Psoas muscle (tissue), 8 donors: ENCODE data around the gene PLCB3. TPM values are rescaled to one million over a fixed set of nuclear protein-coding genes. Genes with fewer than 3 reads are reported as not detected.

ENCODE experiments used
- ATAC-seq, 4 donors: fragments of 200-7000 bp; cut with Tn5 transposase; one replicate each; pipeline ENCODE4 v1.9.1; 2020; ENCODE audit warnings: moderate library complexity in 3 of 4, mild to moderate bottlenecking in 2 of 4
- DNase-seq, 2 donors: peaks; one replicate each; pipeline ENCODE4 v3.0.0-alpha.2; 2020
- H3K27ac ChIP-seq: fragments of 200-600 bp; one replicate; pipeline ENCODE4 v1.8.0; 2022
- H3K27me3 ChIP-seq, 3 donors: fragments of 200-600 bp in 1 of 3; one replicate each; pipeline versions ENCODE4 v1.6.1 to v1.8.0; 2013 to 2022; ENCODE audit warnings: low read length in 2 of 3, mild to moderate bottlenecking in 2 of 3, moderate library complexity in 1 of 3; ENCODE audit not compliant: insufficient read depth in 3 of 3
- H3K36me3 ChIP-seq, 2 donors: fragments of 200-600 bp in 1 of 2; one replicate each; pipeline versions ENCODE4 v1.6.1 to v1.8.0; 2013 to 2022; ENCODE audit warnings: low read depth in 1 of 2, mild to moderate bottlenecking in 1 of 2, moderate library complexity in 1 of 2; ENCODE audit not compliant: insufficient read depth in 1 of 2
- H3K4me1 ChIP-seq: fragments of 200-600 bp; one replicate; pipeline ENCODE4 v1.8.0; 2022
- H3K4me3 ChIP-seq: fragments of 200-600 bp; one replicate; pipeline ENCODE4 v1.8.0; 2022; ENCODE audit warnings: mild to moderate bottlenecking
- H3K9me3 ChIP-seq: fragments of 200-600 bp; one replicate; pipeline ENCODE4 v1.8.0; 2022
- WGBS, 3 donors: extraction: QIAGEN DNeasy Blood & Tissue Kit; methylation state at CpG; one replicate each; pipeline versions ENCODE4 v1.1.6 to v1.1.7; 2013; 5-methylcytosine and 5-hydroxymethylcytosine counted together
- intact Hi-C, 2 donors: fragments of 100-400 bp; cut with DNase I; formaldehyde crosslinking; loops; one replicate each; pipeline versions ENCODE4 v1.11.0 to v1.14.2; 2022
- polyA plus RNA-seq, 3 donors: library from polyadenylated mRNA; stranded (reverse); fragments of 200-250 nt; gene quantifications; one replicate each; pipeline ENCODE4 v1.2.3, GENCODE V29; 2013
- total RNA-seq, 4 donors: library from RNA; stranded (reverse); fragmentation: NEBNext Ultra II Directional in 2 of 4; extraction: Animal tissue kit (Norgen Biotek cat#: 25700) in 2 of 4; gene quantifications; one replicate each; pipeline versions ENCODE4 v1.2.1 to v1.2.4, GENCODE V29; 2021 to 2023
- TF ChIP-seq, protein P1 (sequence below): fragments of 200-600 bp; IDR thresholded peaks from one replicate; pipeline ENCODE4 v1.8.0; 2022; ENCODE audit warnings: antibody characterized with exemption
- donor health status: healthy with polysubstance abuse.
- donor health status: DM: no; HTN: no; CAD: no; lungs with moderate emphysema.
- donor health status: Bipolar disorder and iron deficiency.
- donor health status: healthy.
- donor health status: DM: yes; HTN: yes; CAD: no.
- donor health status: DM: no; HTN: no; CAD: no.
- donor health status: DM: no; HTN: no; CAD: no.
- donor health status: DM: yes; HTN: yes; CAD: no.

Gene PLCB3
- total and polyA plus RNA-seq, 7 donors, result 3.8 to 10.4 (median 5.9) TPM

DNA sequence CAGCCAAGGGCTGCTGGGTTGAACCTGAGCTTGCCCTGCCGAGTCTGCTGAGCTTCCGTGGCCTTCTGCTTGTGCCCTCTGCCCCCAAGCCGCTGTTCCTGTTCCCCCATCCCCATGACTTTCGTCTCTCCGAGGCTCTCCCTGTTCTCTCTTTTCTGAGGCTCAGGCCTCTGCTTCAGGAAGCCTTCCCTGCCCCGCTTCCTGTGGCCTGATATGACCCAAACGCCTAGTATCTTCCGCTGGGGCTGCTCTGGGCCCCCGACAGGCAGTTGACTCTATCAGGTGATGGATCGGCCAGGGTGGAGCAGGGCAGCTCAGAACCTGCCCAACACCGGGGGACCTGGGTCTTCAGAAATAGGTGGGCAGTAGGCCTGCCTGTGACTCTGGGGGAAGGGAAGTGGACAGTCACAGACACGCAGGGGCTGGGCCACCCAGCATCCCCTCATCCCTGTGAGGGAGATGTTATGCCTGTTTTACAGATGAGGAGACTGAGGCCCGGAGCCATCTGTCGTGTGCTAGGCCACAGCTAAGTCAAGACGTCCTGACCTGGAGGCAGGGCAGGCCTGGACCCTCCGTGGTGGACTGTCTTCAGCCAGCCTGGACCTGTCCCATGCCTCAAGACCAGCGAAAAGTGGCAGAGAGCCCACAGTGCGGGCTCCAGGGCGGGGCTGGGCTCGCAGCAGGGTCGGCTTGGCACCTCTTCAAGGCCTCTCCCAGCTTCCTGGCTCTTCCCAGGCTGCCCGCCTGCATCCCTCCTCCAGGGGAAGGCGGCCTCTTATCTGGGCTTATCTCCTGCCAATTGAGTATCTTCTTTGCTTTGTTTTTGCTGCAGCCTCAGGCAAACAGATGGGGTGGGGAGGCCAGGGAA, 16.9 kb downstream of the PLCB3 start:
- no peak for ATAC-seq
- 42 to 52% (median 49%) methylated on average over 23 of the region's 23 CpGs for WGBS, 3 donors
- Histone ChIP-seq H3K4me1 (peaks cover 20% of the 10 kb centered on the region), H3K36me3 (peaks cover 3 to 29% of the 10 kb centered on the region in 2 donors), H3K27me3 (no peaks in the 10 kb centered on the region), H3K9me3 (no peaks in the 10 kb centered on the region), H3K27ac (peak overlapping the region; percentile 93), H3K4me3 (peak overlapping the region; percentile 83)
- peak; percentile 67 to 77 for DNase-seq
- TF ChIP-seq, protein P1, sequence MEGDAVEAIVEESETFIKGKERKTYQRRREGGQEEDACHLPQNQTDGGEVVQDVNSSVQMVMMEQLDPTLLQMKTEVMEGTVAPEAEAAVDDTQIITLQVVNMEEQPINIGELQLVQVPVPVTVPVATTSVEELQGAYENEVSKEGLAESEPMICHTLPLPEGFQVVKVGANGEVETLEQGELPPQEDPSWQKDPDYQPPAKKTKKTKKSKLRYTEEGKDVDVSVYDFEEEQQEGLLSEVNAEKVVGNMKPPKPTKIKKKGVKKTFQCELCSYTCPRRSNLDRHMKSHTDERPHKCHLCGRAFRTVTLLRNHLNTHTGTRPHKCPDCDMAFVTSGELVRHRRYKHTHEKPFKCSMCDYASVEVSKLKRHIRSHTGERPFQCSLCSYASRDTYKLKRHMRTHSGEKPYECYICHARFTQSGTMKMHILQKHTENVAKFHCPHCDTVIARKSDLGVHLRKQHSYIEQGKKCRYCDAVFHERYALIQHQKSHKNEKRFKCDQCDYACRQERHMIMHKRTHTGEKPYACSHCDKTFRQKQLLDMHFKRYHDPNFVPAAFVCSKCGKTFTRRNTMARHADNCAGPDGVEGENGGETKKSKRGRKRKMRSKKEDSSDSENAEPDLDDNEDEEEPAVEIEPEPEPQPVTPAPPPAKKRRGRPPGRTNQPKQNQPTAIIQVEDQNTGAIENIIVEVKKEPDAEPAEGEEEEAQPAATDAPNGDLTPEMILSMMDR, result no peak
- intact Hi-C loops, result loop anchor here (2.0 to 5.0 kb wide), 3 partner anchors 15 to 66 kb away; partner anchors contain the start of gene PLCB3 (in 1 of the 2)

DNA sequence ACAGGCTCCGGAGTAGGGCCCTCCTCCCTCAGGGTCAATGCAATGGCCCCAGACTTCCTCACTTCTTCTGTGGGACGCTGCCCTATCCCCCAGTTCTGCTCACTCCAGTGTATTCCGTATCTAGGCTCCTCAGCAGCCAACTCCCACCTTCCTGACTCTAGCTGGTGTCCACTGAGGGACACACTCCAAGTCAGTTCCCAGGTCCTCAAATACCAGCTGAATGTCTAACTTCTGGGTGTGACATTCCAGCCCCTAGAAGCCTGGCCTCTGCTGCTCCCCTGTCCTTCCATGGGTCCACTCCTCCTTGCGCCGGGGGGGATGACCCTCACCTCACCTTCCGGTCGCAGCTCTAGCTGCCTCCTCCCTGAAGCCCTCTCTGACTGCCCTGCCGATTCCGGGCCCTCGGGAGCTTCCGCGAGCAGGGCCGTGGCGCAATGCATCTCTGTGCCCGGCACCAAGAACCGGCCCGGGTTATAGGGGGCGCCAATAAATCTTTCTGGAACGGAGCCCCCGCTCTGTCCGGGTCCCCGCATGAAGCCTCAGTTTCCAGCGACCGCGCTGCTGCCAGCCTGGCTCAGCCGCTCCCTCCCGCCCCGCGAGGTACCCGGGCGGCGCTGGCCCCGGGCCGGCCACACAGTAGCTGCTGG, 17.7 kb downstream of the PLCB3 start:
- no peaks in the 10 kb centered on the region for H3K9me3 ChIP-seq
- DNase-seq (peak; percentile 85 to 90), ATAC-seq (peak; percentile 14 to 34 (median 34))
- peak overlapping the region; percentile 83 for H3K4me3 ChIP-seq
- peaks cover 20% of the 10 kb centered on the region for H3K4me1 ChIP-seq
- WGBS, 3 donors, result 1 to 3% (median 3%) methylated on average over 34 of the region's 34 CpGs
- TF ChIP-seq, protein P1, result no peak
- no peaks in the 10 kb centered on the region for H3K27me3 ChIP-seq
- H3K27ac ChIP-seq, result peak overlapping the region; percentile 93
- intact Hi-C loops, result loop anchor here (2.0 to 5.0 kb wide), 3 partner anchors 16 to 67 kb away; partner anchors contain the start of gene PLCB3 (in 1 of the 2)
- H3K36me3 ChIP-seq, result peaks cover 3 to 24% of the 10 kb centered on the region in 2 donors

DNA sequence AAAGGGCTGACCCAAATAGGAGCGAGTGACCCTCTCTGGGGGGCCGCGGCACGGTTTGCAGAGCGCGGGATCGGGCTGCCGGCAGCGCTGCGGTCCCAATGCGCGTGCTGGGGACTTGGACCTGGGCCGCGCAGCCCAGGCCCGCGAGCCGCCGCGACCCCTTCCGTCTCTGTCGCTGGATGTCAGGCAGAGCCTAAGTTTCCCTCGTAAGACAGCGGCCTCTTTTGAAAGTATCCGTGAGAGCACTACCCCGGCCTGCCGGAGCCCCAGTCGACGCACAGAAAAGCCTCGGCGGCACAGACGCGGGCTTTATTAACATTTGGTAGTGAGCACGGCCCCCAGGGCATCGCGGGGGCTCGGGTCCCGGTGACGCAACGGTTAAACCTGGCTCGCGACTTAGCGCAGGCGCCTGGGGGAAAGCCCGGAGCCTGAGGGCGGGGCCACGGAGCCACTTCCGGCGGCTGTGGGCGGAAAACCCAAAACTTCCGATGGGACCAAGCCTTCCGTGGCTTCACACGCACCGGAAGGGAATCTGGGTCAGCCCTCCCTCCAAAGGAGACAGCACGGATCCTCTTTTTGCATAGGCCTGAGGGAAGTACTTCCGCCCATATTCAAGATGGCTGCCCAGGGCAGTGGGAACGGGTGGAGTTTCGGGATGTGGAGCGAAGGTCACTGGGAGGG, 18.4 kb downstream of the PLCB3 start:
- no peaks in the 10 kb centered on the region for H3K9me3 ChIP-seq
- no peaks in the 10 kb centered on the region for H3K27me3 ChIP-seq
- H3K4me3 ChIP-seq, result peak overlapping the region; percentile 83
- ATAC-seq (peak; percentile 84 to 88 (median 86)), DNase-seq (peak; percentile 98 to 99)
- H3K27ac ChIP-seq, result peak overlapping the region; percentile 93
- peaks cover 3 to 18% of the 10 kb centered on the region in 2 donors for H3K36me3 ChIP-seq
- WGBS, 3 donors, result 0 to 1% (median 1%) methylated on average over 56 to 58 of the region's 58 CpGs
- intact Hi-C loops, result loop anchor here (2.0 to 5.0 kb wide), 4 partner anchors 15 to 67 kb away; partner anchors contain the start of genes BAD (in 1 of the 2), GPR137 (in 1 of the 2) and PLCB3 (in 1 of the 2)
- TF ChIP-seq, protein P1, result peak; percentile 19
- peaks cover 20% of the 10 kb centered on the region for H3K4me1 ChIP-seq

DNA sequence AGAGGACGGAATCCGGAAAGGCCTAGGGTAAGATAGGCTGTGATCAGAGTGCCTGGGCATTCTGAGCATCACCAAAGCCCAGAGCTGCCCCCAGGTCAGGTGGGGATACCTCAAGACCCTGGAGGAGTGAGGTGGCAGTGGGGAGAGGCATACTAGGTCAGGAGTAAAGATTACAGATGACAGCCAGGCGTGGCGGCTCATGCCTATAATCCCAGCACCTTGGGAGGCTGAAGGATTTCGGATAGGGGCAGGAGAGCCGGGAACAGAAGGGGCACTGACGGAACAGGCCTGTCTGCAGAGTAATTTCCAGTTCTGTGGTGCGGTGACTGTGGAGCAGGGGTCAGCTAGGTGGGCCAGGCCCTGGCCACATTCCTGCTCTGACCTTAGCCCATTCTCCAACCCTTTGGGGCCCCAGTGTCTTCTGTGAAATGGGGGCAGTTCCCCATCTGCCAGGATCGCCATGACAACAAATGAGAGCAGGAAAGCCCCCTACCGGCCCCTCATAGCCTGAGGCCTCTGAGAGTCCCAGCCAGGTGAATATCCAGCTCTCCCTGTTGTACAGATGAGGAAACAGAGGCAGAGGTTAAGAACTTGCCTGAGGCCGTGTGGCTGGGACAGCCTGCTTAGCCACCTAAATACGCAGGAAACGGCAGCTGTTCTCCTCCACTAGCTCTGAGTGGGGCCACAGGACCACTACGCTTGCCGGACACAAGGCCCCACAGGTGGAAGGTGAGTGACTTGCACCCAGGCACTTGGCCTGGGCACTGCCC, 23.9 kb downstream of the PLCB3 start:
- Histone ChIP-seq H3K27ac (no peak overlapping the region), H3K4me3 (no peak overlapping the region), H3K27me3 (no peaks in the 10 kb centered on the region), H3K9me3 (no peaks in the 10 kb centered on the region), H3K36me3 (peaks cover 0 to 44% of the 10 kb centered on the region in 2 donors), H3K4me1 (peaks cover 7% of the 10 kb centered on the region)
- TF ChIP-seq, protein P1, result no peak
- ATAC-seq (no peak), DNase-seq (no peak)
- intact Hi-C loops, result no loop called here
- WGBS, 3 donors, result 89 to 93% (median 91%) methylated on average over 15 of the region's 15 CpGs
